Inferior parietal cortex (tissue), 1 donor: ENCODE measurements around the gene DPEP2.
"Not testable (repeated sequence)": the region's sequence is repeated elsewhere in the genome, so short reads cannot be mapped to it uniquely, and the experiment has no call there.

ENCODE experiments used
- DNase-seq: peaks from one replicate; pipeline ENCODE4 v3.0.0-alpha.2; 2016; ENCODE audit errors: extremely low spot score

The DPEP2 gene

GRCh38 chr16:67954421-67955196, 44.7 kb downstream of the DPEP2 start:
- no peak for DNase-seq

- no peak for DNase-seq
Measured at GRCh38 chr16:67953641-67954375, 45.5 kb downstream of the DPEP2 start.

GRCh38 chr16:67951485-67951884, 47.8 kb downstream of the DPEP2 start:
- DNase-seq: peak; percentile 67

GRCh38 chr16:67950335-67950843, 48.9 kb downstream of the DPEP2 start:
- DNase-seq: no peak

- DNase-seq: no peak
Measured at GRCh38 chr16:67949645-67950044, 49.6 kb downstream of the DPEP2 start.

GRCh38 chr16:67948015-67948414, 51.3 kb downstream of the DPEP2 start:
- no peak for DNase-seq

GRCh38 chr16:67946966-67947558, 52.2 kb downstream of the DPEP2 start:
- no peak for DNase-seq

- no peak for DNase-seq
Measured at GRCh38 chr16:67946128-67946569, 53.1 kb downstream of the DPEP2 start.

GRCh38 chr16:67945392-67945933, 53.8 kb downstream of the DPEP2 start:
- no peak for DNase-seq

- DNase-seq: no peak
Measured at GRCh38 chr16:67944690-67945391, 54.4 kb downstream of the DPEP2 start.

- peak; percentile 47 for DNase-seq
Measured at GRCh38 chr16:67943619-67944504, 55.4 kb downstream of the DPEP2 start, which contains the start of gene LCAT. LCAT (minus strand) TSS chr16:67944120; CDS start chr16:67944101, 19 bp downstream.

- DNase-seq: no peak
Measured at GRCh38 chr16:67943256-67943618, 56.0 kb downstream of the DPEP2 start.

GRCh38 chr16:67942510-67943255, 56.6 kb downstream of the DPEP2 start:
- no peak for DNase-seq

GRCh38 chr16:67942200-67942509, 57.1 kb downstream of the DPEP2 start:
- DNase-seq: no peak

- DNase-seq: no peak
Measured at GRCh38 chr16:67941469-67942199, 57.6 kb downstream of the DPEP2 start.

- no peak for DNase-seq
Measured at GRCh38 chr16:67940446-67941089, 58.7 kb downstream of the DPEP2 start.

GRCh38 chr16:67939507-67940445, 59.5 kb downstream of the DPEP2 start:
- DNase-seq: no peak

GRCh38 chr16:67937713-67938112, 61.6 kb downstream of the DPEP2 start:
- DNase-seq: not testable (repeated sequence)
